HG03575 (cell line): ENCODE data around the gene CHRNA3.
"Not testable (repeated sequence)": the region's sequence is repeated elsewhere in the genome, so short reads cannot be mapped to it uniquely, and the experiment has no call there.

Experiments
- ATAC-seq: cut with Tn5 transposase; IDR thresholded peaks from one replicate; pipeline ENCODE4 v1.9.1; 2021; ENCODE audit not compliant: unreplicated experiment, insufficient number of reproducible peaks, low FRiP score; ENCODE audit errors: extremely low read depth

CHRNA3 gene

GRCh38 chr15:78620021-78620526 lies 722 bp downstream of the CHRNA3 start:
- ATAC-seq, result no peak

- ATAC-seq, result no peak
These were observed 1.5 kb downstream of the CHRNA3 start for GRCh38 chr15:78619022-78619950.

GRCh38 chr15:78618490-78618934 lies 2.3 kb downstream of the CHRNA3 start:
- ATAC-seq, result no peak

- ATAC-seq, result no peak
These were observed 2.7 kb downstream of the CHRNA3 start for GRCh38 chr15:78618064-78618463.

GRCh38 chr15:78617516-78617915 lies 3.3 kb downstream of the CHRNA3 start:
- ATAC-seq, result no peak

- no peak for ATAC-seq
These were observed 3.7 kb downstream of the CHRNA3 start for GRCh38 chr15:78617076-78617475.

GRCh38 chr15:78616506-78616905 lies 4.3 kb downstream of the CHRNA3 start:
- no peak for ATAC-seq

- no peak for ATAC-seq
These were observed 5.6 kb downstream of the CHRNA3 start for GRCh38 chr15:78615151-78615589.

- ATAC-seq, result no peak
These were observed 6.8 kb downstream of the CHRNA3 start for GRCh38 chr15:78614021-78614420.

- not testable (repeated sequence) for ATAC-seq
These were observed 11.2 kb downstream of the CHRNA3 start for GRCh38 chr15:78609551-78609950.

GRCh38 chr15:78605680-78606079 lies 15.1 kb downstream of the CHRNA3 start:
- no peak for ATAC-seq

- no peak for ATAC-seq
These were observed 15.6 kb downstream of the CHRNA3 start for GRCh38 chr15:78605201-78605600.

- no peak for ATAC-seq
These were observed 16.4 kb downstream of the CHRNA3 start for GRCh38 chr15:78604420-78604819.

- no peak for ATAC-seq
These were observed 17.3 kb downstream of the CHRNA3 start for GRCh38 chr15:78603467-78603866.

- no peak for ATAC-seq
These were observed 21.6 kb downstream of the CHRNA3 start for GRCh38 chr15:78599189-78599588.

GRCh38 chr15:78598348-78598747 lies 22.4 kb downstream of the CHRNA3 start:
- ATAC-seq, result no peak

GRCh38 chr15:78597583-78597982 lies 23.2 kb downstream of the CHRNA3 start:
- ATAC-seq, result no peak

- ATAC-seq, result no peak
These were observed 45.9 kb downstream of the CHRNA3 start for GRCh38 chr15:78574944-78575343.

- ATAC-seq, result no peak
These were observed 47.4 kb downstream of the CHRNA3 start for GRCh38 chr15:78573416-78573815.

- ATAC-seq, result no peak
These were observed 49.4 kb downstream of the CHRNA3 start for GRCh38 chr15:78571382-78571781.
